Measurements from ENCODE around the gene DCLK3.

DCLK3 gene

GRCh38 chr3:36705015-36705414 lies 59.3 kb downstream of the DCLK3 start:
- no peak for DNase-seq

GRCh38 chr3:36704280-36704679 lies 60.1 kb downstream of the DCLK3 start:
- DNase-seq = no peak

GRCh38 chr3:36701249-36701572 lies 63.1 kb downstream of the DCLK3 start:
- no peak for DNase-seq

- peak; percentile 67 for DNase-seq
These were observed 63.7 kb downstream of the DCLK3 start for GRCh38 chr3:36700537-36701248.

- no peak for DNase-seq
These were observed 66.0 kb downstream of the DCLK3 start for GRCh38 chr3:36698314-36698713.

- no peak for DNase-seq
These were observed 66.9 kb downstream of the DCLK3 start for GRCh38 chr3:36697229-36698001.

- no peak for DNase-seq
These were observed 67.6 kb downstream of the DCLK3 start for GRCh38 chr3:36696799-36697198.

- DNase-seq = no peak
These were observed 68.6 kb downstream of the DCLK3 start for GRCh38 chr3:36695769-36696137.

GRCh38 chr3:36695113-36695768 lies 69.1 kb downstream of the DCLK3 start:
- DNase-seq = no peak

GRCh38 chr3:36693670-36694069 lies 70.7 kb downstream of the DCLK3 start:
- DNase-seq = no peak

GRCh38 chr3:36689560-36689959 lies 74.8 kb downstream of the DCLK3 start:
- DNase-seq = no peak

GRCh38 chr3:36688815-36689214 lies 75.5 kb downstream of the DCLK3 start:
- DNase-seq = no peak

- DNase-seq = no peak
These were observed 77.8 kb downstream of the DCLK3 start for GRCh38 chr3:36686516-36686915.

- DNase-seq = no peak
These were observed 82.5 kb downstream of the DCLK3 start for GRCh38 chr3:36681867-36682266.

GRCh38 chr3:36680952-36681351 lies 83.4 kb downstream of the DCLK3 start:
- DNase-seq = no peak

- DNase-seq = peak; percentile 64
These were observed 84.8 kb downstream of the DCLK3 start for GRCh38 chr3:36679384-36680200.

GRCh38 chr3:36678216-36679013 lies 85.9 kb downstream of the DCLK3 start:
- no peak for DNase-seq

- DNase-seq = peak; percentile 32
These were observed 86.9 kb downstream of the DCLK3 start for GRCh38 chr3:36677331-36678007.

- no peak for DNase-seq
These were observed 89.5 kb downstream of the DCLK3 start for GRCh38 chr3:36674816-36675215.

GRCh38 chr3:36669764-36670163 lies 94.6 kb downstream of the DCLK3 start:
- DNase-seq = no peak

- DNase-seq = no peak
These were observed 98.2 kb downstream of the DCLK3 start for GRCh38 chr3:36666166-36666565.

All from activated CD4-positive, alpha-beta T cell treated with anti-CD3 and anti-CD28 coated beads, Interleukin-2, Interleukin-6, amounts not matched to agents 100 ng/mL and 50 ng/mL, durations not matched to agents 16 hours and 8 hours (primary cell).